Tibial artery (tissue), 4 donors: ENCODE measurements around the gene MISP.

Experiments used
- DNase-seq, 2 donors: peaks; one replicate each; pipeline ENCODE4 v3.0.0-alpha.2; 2019
- H3K27ac ChIP-seq, 2 donors: fragments of 200-600 bp; sonication (generic) in 1 of 2; 1 replicate in 1 of 2; 2 replicates in 1 of 2; pipeline ENCODE4 v1.5.1; 2018 to 2019; ENCODE audit warnings: mild to moderate bottlenecking in 1 of 2
- H3K27me3 ChIP-seq, 2 donors: fragments of 200-600 bp; sonication (generic) in 1 of 2; one replicate each; pipeline versions ENCODE4 v1.5.1 to v1.6.0; 2016 to 2019
- H3K36me3 ChIP-seq, 3 donors: fragments of 200-600 bp; sonication (generic) in 2 of 3; one replicate each; pipeline ENCODE4 v1.5.1; 2016 to 2019; ENCODE audit warnings: mild to moderate bottlenecking in 2 of 3
- H3K4me1 ChIP-seq, 4 donors: fragments of 200-600 bp; sonication (generic) in 2 of 4; 1 replicate in 3 of 4; 2 replicates in 1 of 4; pipeline ENCODE4 v1.5.1; 2016 to 2019
- H3K4me3 ChIP-seq, 2 donors: fragments of 200-600 bp; sonication (generic) in 1 of 2; 1 replicate in 1 of 2; 2 replicates in 1 of 2; pipeline ENCODE4 v1.5.1; 2018 to 2019; ENCODE audit warnings: mild to moderate bottlenecking in 2 of 2
- H3K9me3 ChIP-seq, 3 donors: fragments of 200-600 bp; sonication (generic) in 1 of 3; one replicate each; pipeline ENCODE4 v1.5.1; 2016 to 2019
- intact Hi-C: fragments of 100-400 bp; cut with DNase I; formaldehyde crosslinking; loops from one replicate; pipeline ENCODE4 v1.15.0; 2023; ENCODE audit warnings: low total_unique reads
- TF ChIP-seq, protein P1 (sequence below), 2 experiments: fragments of 200-600 bp in 1 of 2; fragments of 450-650 bp in 1 of 2; IDR thresholded peaks; one replicate each; pipeline ENCODE4 v1.5.1; 2017 to 2019; ENCODE audit warnings: antibody characterized with exemption in 2 of 2, mild to moderate bottlenecking in 1 of 2, moderate library complexity in 1 of 2

The MISP gene

DNA sequence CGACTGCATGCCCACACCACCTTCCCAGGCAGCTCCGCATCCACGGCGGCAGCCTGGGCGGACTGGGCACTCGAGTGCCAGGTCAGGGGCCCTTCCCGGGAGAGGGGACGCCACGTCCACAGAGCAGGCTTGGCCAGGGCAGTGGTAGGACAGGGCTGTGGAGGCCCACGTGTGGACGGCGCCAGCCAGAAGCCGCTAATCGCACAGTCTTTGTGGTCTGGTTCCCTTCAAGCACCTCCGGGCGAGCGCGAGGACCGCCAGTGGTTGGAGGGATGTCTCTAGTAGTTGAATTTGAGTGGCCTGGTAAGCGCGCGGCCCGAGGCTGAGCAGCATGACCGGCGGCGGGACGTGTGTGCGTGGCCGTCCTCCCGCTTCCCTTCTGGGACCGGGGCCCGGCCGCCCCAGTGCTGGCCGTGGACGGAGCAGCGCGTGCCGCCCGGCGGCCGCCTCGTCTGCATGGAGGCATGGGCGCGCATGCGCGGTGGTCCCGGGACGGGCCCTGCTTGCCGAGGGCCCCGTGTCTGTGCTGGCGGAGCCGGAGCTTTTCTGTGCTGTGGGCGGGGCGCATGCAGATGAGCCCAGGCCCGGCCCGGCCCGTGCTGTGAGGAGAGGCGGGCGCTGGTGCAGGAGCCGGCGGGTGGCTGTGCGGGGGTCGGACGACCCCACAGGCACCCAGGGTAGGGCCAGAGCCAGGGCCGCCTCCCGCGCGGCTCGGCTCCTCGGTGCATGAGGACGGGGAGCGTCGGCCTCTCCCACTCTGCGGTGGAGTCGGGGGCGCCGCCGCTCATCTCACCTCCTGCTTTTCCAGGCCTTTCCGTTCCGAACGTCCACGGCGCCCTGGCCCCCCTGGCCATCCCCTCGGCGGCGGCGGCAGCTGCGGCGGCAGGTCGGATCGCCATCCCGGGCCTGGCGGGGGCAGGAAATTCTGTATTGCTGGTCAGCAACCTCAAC, 55.0 kb downstream of the MISP start:
- Histone ChIP-seq H3K4me1 (peaks cover 5 to 35% (median 22%) of the 10 kb centered on the region in 4 donors), H3K4me3 (no peak overlapping the region), H3K27ac (no peak overlapping the region), H3K36me3 (peaks cover 67 to 81% (median 79%) of the 10 kb centered on the region in 3 donors), H3K9me3 (no peaks in the 10 kb centered on the region), H3K27me3 (no peaks in the 10 kb centered on the region)
- intact Hi-C loops, result no loop called here
- DNase-seq, result no peak
- TF ChIP-seq, protein P1, sequence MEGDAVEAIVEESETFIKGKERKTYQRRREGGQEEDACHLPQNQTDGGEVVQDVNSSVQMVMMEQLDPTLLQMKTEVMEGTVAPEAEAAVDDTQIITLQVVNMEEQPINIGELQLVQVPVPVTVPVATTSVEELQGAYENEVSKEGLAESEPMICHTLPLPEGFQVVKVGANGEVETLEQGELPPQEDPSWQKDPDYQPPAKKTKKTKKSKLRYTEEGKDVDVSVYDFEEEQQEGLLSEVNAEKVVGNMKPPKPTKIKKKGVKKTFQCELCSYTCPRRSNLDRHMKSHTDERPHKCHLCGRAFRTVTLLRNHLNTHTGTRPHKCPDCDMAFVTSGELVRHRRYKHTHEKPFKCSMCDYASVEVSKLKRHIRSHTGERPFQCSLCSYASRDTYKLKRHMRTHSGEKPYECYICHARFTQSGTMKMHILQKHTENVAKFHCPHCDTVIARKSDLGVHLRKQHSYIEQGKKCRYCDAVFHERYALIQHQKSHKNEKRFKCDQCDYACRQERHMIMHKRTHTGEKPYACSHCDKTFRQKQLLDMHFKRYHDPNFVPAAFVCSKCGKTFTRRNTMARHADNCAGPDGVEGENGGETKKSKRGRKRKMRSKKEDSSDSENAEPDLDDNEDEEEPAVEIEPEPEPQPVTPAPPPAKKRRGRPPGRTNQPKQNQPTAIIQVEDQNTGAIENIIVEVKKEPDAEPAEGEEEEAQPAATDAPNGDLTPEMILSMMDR (IDR thresholded peaks at IDR 0.05), result no peak

DNA sequence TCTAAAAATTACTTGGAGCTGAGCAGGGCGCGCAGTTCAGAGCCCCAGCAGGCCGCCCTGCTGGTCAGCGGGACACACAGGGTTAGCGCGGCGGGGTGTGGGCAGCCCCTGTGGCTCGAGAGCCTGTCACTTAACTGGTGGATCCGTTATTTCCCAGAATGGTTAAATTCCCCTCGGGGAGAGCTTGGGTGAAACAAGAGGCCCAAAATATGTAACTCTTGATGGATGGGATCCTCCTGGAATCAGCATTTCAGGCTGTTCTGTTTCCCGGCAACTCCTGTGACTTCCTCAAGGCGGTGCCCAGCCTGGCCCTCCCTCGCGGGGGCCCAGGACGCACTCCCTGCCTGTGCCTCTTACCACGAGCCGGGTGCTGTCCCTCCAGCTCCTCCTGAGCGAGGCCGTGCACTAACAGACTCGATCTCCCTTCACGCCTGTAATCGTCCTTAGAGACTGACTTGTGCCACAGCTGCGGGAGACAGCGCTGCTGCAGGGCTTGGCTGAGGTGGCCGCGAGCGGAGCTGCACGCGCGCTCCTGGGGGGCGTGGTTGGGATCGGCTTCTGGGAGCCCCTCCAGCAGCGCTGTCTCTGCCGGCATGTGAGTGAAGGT, 56.0 kb downstream of the MISP start:
- intact Hi-C loops, result no loop called here

DNA sequence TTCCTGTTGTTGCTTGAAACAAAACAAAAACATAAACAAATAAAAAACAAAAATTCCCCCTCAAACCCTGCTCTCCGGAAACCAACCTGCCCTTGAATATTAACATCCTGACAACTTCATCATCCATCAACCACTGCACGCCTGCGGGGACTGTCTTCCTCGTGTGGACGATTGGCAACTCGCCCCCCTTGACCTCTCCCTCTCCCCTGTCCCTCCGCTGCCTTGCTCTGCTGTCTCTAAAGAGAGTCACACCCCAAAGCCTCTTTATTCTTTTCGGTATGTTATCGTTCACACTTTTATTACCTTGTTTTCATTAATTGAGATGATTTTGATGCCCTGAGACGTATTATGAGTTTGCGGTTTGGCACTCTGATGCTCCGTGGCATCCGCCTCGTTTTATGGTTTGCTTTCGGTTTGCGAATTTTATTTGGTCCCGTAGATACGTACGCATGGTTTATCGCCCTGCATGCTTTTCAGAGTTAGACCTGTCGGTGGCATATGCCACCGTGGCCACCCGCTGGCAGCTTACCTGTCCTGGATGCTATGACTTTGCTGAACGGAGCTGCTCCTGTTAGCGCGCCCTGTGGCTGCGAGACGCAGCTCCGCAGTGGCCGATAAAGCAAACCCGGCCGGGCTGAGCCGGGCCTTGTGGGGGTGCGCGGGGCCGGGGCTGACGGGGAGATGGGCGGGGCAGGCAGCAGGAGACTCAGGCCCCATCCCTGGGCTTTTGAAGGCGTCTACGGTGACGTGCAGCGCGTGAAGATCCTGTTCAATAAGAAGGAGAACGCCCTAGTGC, 56.9 kb downstream of the MISP start:
- Histone ChIP-seq H3K36me3 (peaks cover 80 to 97% (median 95%) of the 10 kb centered on the region in 3 donors), H3K27me3 (no peaks in the 10 kb centered on the region), H3K27ac (no peak overlapping the region), H3K4me1 (peaks cover 0 to 16% (median 3%) of the 10 kb centered on the region in 4 donors), H3K4me3 (no peak overlapping the region), H3K9me3 (no peaks in the 10 kb centered on the region)
- no peak for DNase-seq
- TF ChIP-seq, protein P1 (IDR thresholded peaks at IDR 0.05), result no peak
- intact Hi-C loops, result no loop called here

More for the DNA sequence above, 56.0 kb downstream of the MISP start:
- H3K4me3 ChIP-seq, result no peak overlapping the region
- H3K27ac ChIP-seq, result no peak overlapping the region
- TF ChIP-seq, protein P1 (IDR thresholded peaks at IDR 0.05), result no peak
- no peaks in the 10 kb centered on the region for H3K27me3 ChIP-seq
- peaks cover 78 to 91% (median 89%) of the 10 kb centered on the region in 3 donors for H3K36me3 ChIP-seq
- H3K9me3 ChIP-seq, result no peaks in the 10 kb centered on the region
- DNase-seq, result no peak
- peaks cover 0 to 25% (median 11%) of the 10 kb centered on the region in 4 donors for H3K4me1 ChIP-seq

DNA sequence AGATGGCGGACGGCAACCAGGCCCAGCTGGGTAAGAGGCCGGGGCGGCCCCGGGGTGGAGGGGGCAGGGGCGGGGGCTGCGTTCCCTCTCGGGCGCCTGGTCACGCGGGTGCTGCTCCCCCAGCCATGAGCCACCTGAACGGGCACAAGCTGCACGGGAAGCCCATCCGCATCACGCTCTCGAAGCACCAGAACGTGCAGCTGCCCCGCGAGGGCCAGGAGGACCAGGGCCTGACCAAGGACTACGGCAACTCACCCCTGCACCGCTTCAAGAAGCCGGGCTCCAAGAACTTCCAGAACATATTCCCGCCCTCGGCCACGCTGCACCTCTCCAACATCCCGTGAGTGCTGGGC, 57.5 kb downstream of the MISP start:
- no peak for DNase-seq
- Histone ChIP-seq H3K4me3 (no peak overlapping the region), H3K36me3 (peaks cover 84 to 99% (median 95%) of the 10 kb centered on the region in 3 donors), H3K4me1 (peaks cover 0 to 10% (median 0%) of the 10 kb centered on the region in 4 donors), H3K27ac (no peak overlapping the region), H3K9me3 (no peaks in the 10 kb centered on the region), H3K27me3 (no peaks in the 10 kb centered on the region)
- TF ChIP-seq, protein P1 (IDR thresholded peaks at IDR 0.05), result no peak
- intact Hi-C loops, result no loop called here

DNA sequence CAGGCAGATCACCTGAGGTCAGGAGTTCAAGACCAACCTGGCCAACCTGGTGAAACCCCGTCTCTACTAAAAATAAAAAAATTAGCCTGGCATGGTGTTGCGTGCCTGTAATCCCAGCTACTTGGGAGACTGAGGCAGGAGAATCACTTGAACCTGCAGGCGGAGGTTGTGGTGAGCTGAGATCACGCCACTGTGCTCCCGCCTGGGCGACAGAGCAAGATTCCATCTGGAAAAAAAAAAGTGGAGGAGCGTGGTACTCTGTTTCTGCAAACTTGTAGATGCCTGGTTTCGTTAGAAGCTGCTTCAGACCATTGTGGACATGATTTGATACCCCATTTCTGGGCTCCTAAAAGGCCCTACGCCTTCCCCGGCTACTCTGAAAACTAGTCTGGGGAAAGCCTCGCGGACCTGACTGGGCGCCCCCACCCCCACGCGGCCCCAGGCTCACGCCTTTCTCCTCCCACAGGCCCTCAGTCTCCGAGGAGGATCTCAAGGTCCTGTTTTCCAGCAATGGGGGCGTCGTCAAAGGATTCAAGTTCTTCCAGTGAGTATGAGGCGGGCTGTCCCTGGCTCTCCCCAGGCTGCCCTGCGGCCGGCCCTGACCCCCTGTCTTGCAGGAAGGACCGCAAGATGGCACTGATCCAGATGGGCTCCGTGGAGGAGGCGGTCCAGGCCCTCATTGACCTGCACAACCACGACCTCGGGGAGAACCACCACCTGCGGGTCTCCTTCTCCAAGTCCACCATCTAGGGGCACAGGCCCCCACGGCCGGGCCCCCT, 59.4 kb downstream of the MISP start:
- TF ChIP-seq, protein P1 (IDR thresholded peaks at IDR 0.05), result no peak
- no peak overlapping the region for H3K27ac ChIP-seq
- peaks cover 74 to 83% (median 79%) of the 10 kb centered on the region in 3 donors for H3K36me3 ChIP-seq
- no peaks in the 10 kb centered on the region for H3K27me3 ChIP-seq
- H3K9me3 ChIP-seq, result no peaks in the 10 kb centered on the region
- H3K4me3 ChIP-seq, result no peak overlapping the region
- peaks cover 0 to 6% (median 0%) of the 10 kb centered on the region in 4 donors for H3K4me1 ChIP-seq
- no peak for DNase-seq
- intact Hi-C loops, result no loop called here
